ENCODE measurements around the gene TBX20. TPM values are rescaled to one million over a fixed set of nuclear protein-coding genes. Genes with fewer than 3 reads are reported as not detected.

TBX20 gene
- total and polyA plus RNA-seq, 2 experiments from 2014 or later, result 2.4 to 14.8 TPM

GRCh38 chr7:35261476-35262285, 7.8 kb upstream of the TBX20 start:
- 11% methylated on average over 56 of the region's 56 CpGs for WGBS (ENCODE audit: low lambda C conversion rate, missing lambda C conversion rate)
- peak; percentile 32 for DNase-seq (ENCODE audit: low spot score)
- Histone ChIP-seq H3K4me3 (no peak overlapping the region), H3K4me1 (ENCODE audit: insufficient read depth) (peaks cover 6% of the 10 kb centered on the region), H4K20me1 (ENCODE audit: insufficient read depth, poor library complexity, severe bottlenecking) (no peaks in the 10 kb centered on the region), H3K9me3 (ENCODE audit: low read depth) (no peaks in the 10 kb centered on the region), H3K9me2 (replicated peaks; ENCODE audit: insufficient read depth) (no peaks in the 10 kb centered on the region), H3K79me2 (no peaks in the 10 kb centered on the region), H3K4me2 (peak overlapping the region; percentile 73), H3K27me3 (peaks cover 80% of the 10 kb centered on the region), H3K36me3 (replicated peaks; ENCODE audit: insufficient read depth, low read depth) (no peaks in the 10 kb centered on the region), H2AFZ (peak overlapping the region; percentile 57), H3K27ac (no peak overlapping the region)
- TF ChIP-seq CTCF (IDR thresholded peaks at IDR 0.05; ENCODE audit: poor library complexity), result no peak
- TF ChIP-seq EZH2phosphoT487 (IDR thresholded peaks at IDR 0.05; ENCODE audit: low read depth, severe bottlenecking, unreplicated experiment), result peak; percentile 44
- peak; percentile 76 for TF ChIP-seq EZH2 (IDR thresholded peaks at IDR 0.05; ENCODE audit: borderline replicate concordance)

- H3K79me2 ChIP-seq, result no peaks in the 10 kb centered on the region
- no peaks in the 10 kb centered on the region for H3K9me2 ChIP-seq (replicated peaks; ENCODE audit: insufficient read depth)
- H4K20me1 ChIP-seq (ENCODE audit: insufficient read depth, poor library complexity, severe bottlenecking), result no peaks in the 10 kb centered on the region
- TF ChIP-seq EZH2phosphoT487 (IDR thresholded peaks at IDR 0.05; ENCODE audit: low read depth, severe bottlenecking, unreplicated experiment) (no peak), EZH2 (IDR thresholded peaks at IDR 0.05; ENCODE audit: borderline replicate concordance) (no peak), CTCF (IDR thresholded peaks at IDR 0.05; ENCODE audit: poor library complexity) (no peak)
- no peak overlapping the region for H2AFZ ChIP-seq
- peak overlapping the region; percentile 73 for H3K4me2 ChIP-seq
- H3K27ac ChIP-seq, result no peak overlapping the region
- 36% methylated on average over 21 of the region's 21 CpGs for WGBS (ENCODE audit: low lambda C conversion rate, missing lambda C conversion rate)
- H3K36me3 ChIP-seq (replicated peaks; ENCODE audit: insufficient read depth, low read depth), result no peaks in the 10 kb centered on the region
- peaks cover 86% of the 10 kb centered on the region for H3K27me3 ChIP-seq
- no peak overlapping the region for H3K4me3 ChIP-seq
- DNase-seq (ENCODE audit: low spot score), result no peak
- H3K4me1 ChIP-seq (ENCODE audit: insufficient read depth), result peaks cover 6% of the 10 kb centered on the region
- no peaks in the 10 kb centered on the region for H3K9me3 ChIP-seq (ENCODE audit: low read depth)
Observed at GRCh38 chr7:35261041-35261440, 7.1 kb upstream of the TBX20 start.

GRCh38 chr7:35260246-35260645, 6.3 kb upstream of the TBX20 start:
- no peak for DNase-seq (ENCODE audit: low spot score)
- Histone ChIP-seq H3K36me3 (replicated peaks; ENCODE audit: insufficient read depth, low read depth) (no peaks in the 10 kb centered on the region), H3K4me1 (ENCODE audit: insufficient read depth) (peaks cover 6% of the 10 kb centered on the region), H3K9me2 (replicated peaks; ENCODE audit: insufficient read depth) (no peaks in the 10 kb centered on the region), H3K9me3 (ENCODE audit: low read depth) (no peaks in the 10 kb centered on the region), H3K4me3 (no peak overlapping the region), H2AFZ (no peak overlapping the region), H3K27me3 (peaks cover 91% of the 10 kb centered on the region), H3K79me2 (no peaks in the 10 kb centered on the region), H4K20me1 (ENCODE audit: insufficient read depth, poor library complexity, severe bottlenecking) (no peaks in the 10 kb centered on the region), H3K4me2 (no peak overlapping the region), H3K27ac (peak overlapping the region; percentile 27)
- TF ChIP-seq CTCF (IDR thresholded peaks at IDR 0.05; ENCODE audit: poor library complexity) (no peak), EZH2 (IDR thresholded peaks at IDR 0.05; ENCODE audit: borderline replicate concordance) (no peak), EZH2phosphoT487 (IDR thresholded peaks at IDR 0.05; ENCODE audit: low read depth, severe bottlenecking, unreplicated experiment) (no peak)
- WGBS (ENCODE audit: low lambda C conversion rate, missing lambda C conversion rate), result 60% methylated on average over 7 of the region's 7 CpGs

Data from hepatocyte (in vitro differentiated cells).